NCI-H524 treated with DMSO at 0.1 percent for 48 hours (cell line): ENCODE data around the gene NR2C2.
"Not testable (repeated sequence)": the region's sequence is repeated elsewhere in the genome, so short reads cannot be mapped to it uniquely, and the experiment has no call there.

Experiments
- DNase-seq: peaks from one replicate; lab custom pipeline; 2025; lab: John Stamatoyannopoulos, UW

The NR2C2 gene

DNA sequence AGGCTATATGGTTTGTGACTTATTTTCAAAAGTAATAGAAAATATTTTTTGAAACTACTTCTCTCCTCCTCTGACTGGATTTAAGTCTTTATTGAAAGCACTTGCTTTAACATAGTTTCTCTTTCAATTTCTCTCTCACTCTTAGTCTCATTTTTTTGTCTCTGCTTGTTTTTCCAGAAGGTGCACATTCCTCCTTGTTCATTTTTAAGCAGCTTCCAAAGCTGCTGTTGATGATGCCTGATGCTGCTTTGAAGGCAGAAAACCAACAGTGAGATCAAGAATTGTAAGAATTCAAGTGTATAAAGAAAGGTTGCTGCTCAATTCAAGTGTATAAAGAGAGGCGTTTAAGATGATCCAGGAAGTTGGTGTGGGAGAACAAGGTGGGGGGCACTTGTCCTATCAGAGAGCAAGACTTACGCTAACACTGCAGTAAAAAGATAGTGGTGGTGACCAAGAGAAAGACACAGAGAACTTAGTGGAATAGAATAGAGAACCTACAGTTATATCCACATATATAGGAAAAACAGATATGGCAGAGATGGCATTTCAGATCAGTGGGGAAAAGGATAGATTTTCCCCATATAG, 12.1 kb downstream of the NR2C2 start:
- no peak for DNase-seq

DNA sequence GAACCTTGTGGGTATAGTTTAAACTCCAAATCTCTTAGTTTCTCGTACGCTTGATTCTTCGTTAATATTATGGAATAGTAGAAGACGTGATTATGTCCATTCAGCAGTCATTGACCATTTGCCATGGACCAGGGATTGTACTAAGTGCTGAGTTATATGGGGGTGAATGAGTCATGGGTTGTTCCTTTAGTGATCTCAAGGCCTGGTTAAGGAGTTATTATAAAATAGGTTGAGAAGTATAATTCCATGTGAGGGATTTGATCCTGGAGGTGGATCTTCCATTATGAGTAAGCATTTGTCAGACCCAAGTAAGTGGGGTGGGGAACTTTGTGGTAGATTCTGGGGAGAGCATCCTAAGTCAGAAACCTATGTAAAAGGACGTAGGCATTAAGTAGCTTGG, 15.4 kb downstream of the NR2C2 start:
- DNase-seq = no peak

DNA sequence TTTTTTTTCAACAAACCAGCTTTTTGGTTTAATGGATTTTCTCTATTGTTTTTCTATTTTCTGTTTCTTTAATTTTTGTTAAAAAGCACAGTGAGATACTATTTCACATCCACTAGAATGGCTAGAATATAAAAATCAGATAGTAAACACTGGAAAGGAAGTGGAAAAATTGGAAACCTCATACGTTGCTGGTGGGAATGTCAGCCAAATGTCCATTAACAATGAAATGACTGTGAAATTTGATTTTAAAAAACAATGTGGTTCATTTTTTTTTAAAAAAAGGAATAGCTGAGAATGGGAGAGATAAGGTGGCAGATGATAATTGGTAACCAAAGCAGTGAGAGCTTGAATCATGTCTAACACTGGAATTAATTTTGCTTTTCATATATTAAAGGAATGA, 19.9 kb downstream of the NR2C2 start:
- no peak for DNase-seq

DNA sequence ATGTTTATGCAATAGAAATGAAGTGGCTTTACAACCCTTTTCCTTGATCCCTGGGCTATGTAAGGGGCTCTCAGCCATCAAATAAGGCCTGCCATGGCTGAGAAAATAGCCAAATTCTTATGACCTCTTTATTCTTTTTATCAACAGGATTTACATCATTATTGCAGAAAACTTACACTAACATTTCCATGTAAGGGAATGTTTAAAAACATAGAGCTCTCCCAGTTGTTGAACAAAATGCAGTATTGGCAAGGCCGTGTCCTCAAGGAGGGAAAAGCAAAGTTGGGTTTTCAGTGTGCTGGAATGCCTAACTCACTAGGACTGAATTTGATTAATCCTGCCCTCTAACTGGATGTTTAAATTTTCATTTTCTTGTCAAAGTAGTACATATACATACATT, 22.3 kb downstream of the NR2C2 start:
- DNase-seq = no peak

DNA sequence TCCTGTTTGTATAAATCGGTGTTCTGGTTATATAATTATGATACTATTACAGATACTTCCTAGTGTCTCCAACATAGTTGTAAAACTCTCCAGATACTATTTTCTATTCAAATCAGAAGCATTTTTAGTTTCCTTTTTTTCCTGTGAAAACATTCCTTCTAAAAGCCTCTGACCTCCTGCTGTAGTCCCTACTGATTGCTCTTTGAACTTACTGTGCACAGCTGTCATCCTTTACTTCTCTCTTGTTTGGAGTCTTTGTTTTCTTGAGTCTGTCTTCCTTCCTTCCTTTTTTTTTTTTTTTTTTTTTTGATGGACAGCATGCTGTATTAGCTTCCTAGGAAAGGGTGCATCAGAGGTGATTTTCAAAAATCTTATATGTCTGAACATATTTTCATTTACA, 28.9 kb downstream of the NR2C2 start:
- no peak for DNase-seq

DNA sequence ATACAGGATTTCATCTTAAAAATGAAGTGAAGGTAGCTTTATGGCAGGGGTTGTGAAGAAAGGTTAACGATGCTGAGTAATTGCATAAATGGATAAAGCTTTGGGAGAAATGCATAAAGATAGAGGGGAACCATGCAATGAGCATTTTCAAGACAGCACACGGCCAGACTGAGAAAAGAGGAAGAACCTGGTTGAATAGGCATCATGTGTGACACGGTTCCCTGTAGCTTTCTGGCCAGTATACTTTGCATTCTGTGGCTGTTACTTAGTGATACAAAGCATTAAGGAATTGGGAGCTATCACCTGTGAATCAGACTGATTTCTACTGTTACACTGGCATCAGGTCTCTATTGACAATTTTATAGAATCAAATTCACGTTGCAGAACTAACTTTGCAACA, 33.3 kb downstream of the NR2C2 start:
- no peak for DNase-seq

DNA sequence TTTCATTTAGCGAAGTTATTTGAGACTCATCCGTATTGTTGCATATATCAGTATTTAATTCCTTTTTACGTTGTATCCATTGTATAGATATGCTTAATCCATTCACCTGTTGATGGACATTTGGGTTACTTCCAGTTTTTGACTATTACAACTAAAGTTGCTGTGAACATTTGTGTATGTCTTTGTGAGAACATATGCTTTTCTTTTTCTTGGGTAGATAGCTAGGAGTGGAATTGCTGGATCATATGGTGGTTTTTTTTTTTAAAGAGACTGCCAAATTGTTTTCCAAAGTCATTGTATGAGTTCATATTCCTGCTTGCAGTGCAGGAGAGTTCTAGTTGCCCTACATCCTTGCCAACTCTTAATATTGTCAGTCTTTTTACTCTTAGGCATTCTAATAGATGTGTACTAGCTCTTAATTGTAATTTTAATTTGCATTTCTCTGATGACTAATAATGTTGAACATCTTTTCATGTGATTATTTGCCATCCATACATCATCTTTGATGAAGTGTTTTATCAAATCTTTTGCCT, 37.3 kb downstream of the NR2C2 start:
- DNase-seq = no peak

DNA sequence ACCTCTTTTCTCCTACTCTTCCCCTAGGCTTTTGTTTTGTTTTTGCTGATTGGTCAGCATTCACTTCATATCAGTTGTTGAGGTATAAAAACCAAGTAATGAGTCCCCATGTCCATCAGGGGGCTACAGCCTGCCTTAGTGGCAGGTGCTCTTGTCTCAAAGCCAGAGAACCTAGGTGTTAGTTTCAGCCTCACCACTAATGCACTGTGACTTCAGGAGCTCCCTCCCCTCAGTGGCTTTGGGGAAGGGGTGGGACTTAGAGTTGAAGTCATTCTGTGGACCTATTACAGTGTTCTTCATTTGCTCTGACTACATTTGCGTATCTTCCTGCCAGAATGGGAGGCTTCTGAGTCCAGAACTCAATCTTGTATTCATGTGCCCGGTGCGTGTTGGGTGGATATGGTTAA, 41.6 kb downstream of the NR2C2 start:
- DNase-seq = no peak

DNA sequence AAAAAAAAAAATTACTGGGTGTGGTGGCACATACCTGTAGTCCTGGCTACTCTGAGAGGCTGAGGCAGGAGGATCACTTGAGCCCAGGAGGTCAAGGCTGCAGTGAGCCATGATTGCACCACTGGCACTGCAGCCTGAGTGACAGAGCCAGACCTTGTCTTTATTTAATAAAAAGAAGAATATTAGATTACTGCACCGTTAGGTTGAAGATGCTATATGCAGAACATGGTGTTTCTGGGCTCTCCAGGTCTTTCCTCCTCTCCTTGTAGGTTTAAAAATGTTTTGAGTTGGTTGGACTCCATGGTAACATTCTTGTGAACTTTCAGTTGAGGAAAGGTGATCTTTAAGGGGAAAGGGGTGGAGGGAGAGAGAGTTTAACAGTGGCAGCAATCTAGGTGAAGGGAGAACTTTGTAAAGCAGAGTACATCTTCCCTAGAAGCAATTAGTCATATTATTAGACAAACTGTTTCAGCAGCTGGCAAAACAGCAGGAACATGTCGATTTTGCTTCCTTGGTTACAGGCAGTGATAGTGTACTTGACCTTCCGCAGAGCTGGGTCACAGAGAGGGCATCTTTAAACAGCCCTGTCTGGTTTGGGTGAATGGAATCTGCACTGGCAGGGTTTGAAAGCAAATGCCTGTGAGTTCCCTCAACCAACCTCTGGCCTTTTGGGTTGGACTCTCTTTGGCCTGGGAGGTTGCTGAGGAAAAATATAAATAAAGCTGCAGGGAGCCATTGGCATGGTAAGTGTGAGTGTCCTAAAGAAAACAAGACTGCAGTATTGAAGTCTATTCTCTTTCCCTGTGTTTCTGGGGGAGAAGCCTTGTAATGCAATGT, 42.8 kb downstream of the NR2C2 start:
- DNase-seq = no peak

DNA sequence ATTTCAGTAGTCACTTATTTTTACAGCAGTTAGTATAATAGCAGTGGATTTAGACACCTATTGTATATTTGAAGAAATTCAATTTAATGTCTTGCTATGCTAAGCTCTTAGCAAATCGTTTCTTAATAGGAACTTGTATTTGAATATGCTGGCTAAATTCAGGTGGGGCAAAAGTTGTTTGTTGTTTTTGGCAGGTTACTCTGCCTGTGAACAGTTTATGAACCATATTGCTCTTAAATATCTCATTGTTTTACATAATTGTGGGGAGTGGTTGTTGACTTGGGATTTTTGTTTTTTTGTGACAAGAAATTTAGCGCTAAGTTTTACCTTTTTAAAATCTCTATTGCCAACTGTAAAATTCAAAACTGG, 43.4 kb downstream of the NR2C2 start:
- DNase-seq = no peak

DNA sequence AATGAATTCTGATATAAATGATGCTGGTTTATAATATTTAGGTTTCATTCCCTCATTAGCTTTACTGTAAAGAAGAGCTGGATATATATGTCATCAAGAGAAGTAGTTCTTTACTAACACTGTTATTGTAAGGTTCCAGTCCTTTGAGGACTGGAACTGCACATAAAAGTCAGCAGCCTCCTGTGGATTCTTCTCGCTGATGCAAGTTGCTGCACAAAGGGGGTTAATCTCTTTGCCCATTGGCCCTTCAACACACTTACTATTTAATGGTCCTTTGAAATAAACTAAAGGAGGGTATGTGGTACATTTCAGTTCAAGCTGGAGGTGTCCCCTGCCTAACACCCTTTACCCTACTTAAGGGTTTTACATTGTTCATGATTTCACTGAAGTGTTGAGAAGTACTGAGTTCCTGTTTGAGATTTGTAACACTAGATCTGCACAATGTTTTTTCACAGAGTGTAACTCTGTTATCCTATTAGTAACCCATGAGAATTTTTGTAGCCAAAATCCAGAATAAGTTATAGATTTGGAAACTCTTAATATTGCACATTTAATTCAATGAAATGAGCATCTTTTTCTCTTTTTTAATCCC, 43.9 kb downstream of the NR2C2 start:
- no peak for DNase-seq

DNA sequence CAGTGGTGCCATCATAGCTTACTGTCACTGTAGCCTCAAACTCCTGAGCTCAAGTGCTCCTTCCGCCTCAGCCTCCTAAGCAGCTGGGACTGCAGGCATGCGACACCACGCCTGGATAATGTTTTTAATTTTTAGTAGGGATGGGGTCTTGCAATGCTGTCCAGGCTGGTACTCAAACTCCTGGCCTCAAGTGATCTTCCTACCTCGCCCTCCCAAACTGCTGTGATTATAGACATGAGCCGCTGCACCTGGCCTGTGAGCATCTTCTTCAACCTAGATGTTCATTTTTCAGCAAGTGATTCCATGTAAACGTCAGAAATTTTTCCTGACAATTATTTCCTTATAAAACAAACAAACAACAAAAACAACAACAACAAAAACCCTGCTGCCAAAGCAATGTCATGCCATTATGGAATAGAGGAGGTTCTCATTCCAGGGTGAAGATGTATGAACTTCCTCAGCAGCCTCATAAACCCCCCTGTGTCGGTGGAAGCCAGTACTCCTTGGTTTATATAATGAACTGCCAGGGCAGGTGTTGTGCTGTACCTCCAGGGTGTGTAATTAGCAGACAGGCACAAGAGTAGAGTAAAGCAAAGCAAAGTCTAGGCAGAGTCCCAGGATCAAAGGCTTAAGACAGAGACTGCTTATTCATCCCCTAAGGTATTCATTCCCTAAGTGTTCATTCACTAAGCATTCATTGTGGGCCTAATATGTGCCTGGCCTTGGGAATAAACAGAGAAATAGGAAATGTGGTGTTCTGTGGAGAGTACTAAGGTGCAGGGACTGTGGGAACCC, 44.6 kb downstream of the NR2C2 start:
- DNase-seq = no peak

DNA sequence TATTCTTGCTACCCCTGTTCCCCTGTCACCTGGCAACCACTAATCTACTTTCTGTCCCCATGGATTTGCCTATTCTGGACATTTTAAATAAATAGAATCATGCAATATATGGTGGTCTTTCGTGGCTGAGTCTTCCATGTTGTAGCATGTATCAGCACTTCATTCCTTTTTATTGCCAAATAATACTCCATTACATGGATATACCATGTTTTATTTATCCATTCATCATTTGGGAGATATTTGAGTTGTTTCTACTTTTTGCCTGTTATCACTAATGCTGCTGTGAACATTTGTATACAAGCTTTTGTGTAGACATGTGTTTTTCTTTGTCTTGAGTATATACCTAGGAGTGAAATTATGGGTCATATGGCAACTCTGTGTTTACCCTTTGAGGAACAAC, 50.6 kb downstream of the NR2C2 start:
- DNase-seq = no peak

DNA sequence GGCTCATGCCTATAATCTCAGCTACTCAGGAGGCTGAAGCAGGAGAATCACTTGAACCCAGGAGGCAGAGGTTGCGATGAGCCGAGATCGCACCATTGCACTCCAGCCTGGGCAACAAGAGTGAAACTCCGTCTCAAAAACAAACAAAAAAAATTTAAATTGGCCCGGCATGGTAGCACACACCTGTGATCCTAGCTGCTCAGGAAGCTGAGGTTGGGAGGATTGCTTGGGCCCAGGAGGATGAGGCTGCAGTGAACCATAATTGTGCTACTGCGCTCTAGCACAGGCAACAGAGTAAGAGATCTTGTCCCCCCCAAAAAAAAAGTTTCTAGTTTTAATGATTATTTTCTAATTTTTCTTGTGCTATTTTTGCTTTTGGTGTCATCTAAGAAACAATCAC, 51.8 kb downstream of the NR2C2 start:
- DNase-seq = not testable (repeated sequence)

DNA sequence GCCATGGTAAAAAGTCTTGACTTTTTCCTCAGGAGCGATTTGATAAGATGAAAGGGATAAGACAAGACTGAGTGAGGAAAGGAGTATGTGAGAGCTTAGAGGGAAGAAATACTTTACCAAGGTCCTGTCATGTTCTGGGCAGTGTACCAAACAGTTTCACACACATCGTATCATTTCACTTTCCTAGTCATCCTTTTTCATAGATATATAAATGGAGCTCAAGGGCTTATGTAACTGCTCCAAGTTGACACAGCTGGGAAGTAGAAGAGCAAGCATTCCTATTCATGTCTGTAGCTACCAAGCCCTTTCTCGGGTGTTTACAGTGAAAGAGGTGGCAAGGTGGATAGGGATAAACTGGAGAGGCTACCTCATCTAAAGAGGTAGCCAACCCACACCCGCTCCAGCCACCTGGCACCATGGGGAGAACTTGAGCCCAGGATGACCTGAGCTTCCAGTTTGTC, 60.3 kb downstream of the NR2C2 start:
- no peak for DNase-seq

DNA sequence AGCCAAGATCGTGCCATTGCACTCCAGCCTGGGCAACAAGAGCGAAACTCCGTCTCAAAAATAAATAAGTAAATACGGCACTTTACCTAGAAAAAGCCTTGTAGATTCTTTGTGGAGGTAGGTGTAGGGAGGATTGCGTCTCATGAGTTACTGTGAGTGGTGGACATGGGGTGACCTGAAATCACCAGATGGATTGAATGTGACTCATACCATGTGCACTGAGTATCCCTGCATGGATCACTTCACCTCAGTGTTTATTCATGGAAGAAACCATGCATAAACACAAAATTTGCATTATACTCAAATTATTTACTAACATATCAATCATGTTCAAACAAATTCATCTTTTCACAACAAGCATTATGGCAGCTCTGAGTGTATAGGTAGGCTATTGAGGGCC, 61.8 kb downstream of the NR2C2 start:
- no peak for DNase-seq

DNA sequence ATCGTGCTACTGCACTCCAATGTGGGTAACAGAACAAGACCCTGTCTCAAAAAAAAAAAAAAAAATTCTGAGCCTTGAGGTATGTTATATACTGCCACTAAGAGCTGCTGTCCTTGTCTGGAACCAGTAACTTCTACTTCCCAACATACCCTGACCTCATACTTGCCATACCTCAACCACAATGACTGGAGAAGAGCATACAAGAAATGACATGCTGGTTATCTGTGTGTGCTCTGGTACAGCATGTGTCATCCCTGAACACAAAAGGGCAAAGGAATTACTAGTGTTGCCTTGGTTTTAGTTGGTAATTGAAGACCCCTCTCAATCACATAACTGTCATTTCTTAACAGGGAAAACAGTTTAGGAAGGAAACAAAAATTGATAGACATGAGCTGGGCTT, 63.3 kb downstream of the NR2C2 start:
- DNase-seq = no peak

DNA sequence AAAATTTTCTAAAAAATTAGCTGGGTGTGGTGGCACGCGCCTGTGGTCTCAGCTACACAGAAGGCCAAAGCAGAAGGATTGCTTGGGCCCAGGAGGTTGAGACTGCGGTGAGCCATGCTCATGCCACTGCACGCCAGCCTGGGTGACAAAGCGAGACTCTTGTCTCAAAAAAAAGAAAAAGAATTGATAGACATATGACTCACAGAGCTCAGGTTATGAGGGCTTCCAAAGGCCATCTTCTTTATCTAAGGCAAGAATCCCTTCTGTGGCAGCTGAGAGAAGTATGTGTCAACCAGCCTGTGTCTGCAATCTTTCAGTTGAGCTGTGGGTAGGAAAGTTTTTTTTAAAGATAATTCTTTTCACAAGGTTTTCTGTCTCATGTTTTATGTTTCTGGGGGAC, 63.8 kb downstream of the NR2C2 start:
- no peak for DNase-seq

DNA sequence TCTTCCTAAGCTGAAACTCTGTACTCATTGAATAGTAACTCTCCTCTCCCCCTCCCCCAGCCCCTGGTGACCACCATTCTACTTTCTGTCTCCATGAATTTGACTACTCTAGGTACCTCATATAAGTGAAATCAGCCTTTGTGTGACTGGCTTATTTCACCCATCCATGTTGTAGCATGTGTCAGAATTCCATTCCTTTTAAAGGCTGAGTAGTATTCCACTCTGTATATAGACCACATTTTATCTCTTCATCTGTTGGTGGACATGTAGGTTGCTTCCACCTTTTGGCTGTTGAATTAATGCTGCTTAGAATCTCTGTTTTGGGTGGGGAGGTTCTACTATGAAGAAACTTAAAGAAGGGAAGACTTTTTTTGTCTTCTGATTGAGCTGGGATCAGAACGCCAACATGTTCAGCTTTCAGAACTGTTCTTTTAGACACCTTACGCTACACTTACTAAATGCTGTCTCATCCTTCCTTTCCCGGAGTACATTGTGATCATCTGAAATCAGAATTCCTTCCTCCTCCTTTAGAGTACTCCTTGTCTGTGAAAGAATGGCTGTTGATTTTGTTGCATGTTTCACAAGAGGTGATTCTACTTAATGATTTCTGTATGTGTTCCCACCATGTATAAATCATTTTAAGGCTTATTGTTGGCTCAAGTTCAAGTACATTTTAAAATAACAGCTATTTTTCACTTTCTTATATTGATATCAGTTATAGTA, 67.4 kb downstream of the NR2C2 start:
- DNase-seq = no peak

DNA sequence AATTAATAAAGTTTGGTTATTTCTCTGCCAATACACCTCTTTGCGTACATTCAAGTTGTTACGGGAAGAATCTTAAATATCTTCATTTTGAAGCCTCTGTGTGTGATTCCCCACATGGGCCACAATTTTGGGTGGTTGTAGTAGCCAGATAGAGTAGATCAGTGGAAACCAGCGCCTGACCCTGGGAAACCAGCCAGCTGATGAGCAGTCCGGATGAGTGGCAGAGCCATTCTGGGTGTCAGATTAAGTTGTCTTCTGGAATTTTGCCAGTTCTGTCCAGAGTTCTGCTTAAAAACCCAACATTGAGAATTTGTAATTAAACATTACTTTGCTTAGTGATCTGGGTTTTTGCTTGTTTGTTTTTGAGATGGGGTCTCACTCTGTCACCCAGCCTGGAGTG, 68.1 kb downstream of the NR2C2 start:
- DNase-seq = no peak

DNA sequence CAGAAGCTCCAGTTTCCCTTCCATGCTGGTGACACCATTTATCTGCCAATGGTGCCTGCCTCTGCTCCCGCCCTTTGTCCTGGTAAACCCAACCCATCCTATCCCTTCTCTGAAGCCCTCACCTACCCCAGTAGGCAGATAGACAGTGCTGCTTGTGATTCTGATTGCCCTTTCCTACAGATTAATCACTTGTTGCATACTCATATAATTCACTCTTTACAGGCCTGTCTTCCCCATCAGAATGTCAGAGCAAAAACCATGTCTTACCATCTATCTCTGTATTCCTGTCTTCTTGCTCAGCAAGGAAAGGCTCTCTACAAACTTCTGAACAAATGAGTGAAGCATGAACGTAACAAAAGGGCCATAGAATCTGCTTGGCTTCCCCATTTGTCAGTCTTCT, 69.8 kb downstream of the NR2C2 start:
- DNase-seq = no peak

DNA sequence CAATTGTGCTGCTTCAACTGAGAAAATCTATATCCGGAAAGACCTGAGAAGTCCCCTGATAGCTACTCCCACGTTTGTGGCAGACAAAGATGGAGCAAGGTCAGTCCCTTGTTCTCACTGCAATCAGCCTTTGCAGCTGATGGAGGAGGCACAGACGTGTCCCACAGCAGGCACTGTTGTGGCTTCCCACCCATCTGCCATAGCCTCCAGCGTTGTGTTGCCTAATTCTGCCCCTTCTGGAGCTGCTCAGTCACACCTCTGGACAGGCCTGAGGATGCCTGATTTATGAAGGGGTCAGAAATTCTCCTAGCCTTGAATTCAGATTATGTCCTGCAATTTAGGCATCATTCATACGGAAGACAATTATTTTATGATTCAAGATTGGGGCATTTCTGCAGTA, 75.9 kb downstream of the NR2C2 start:
- no peak for DNase-seq
